Measurements from ENCODE around the gene BST1. TPM values are rescaled to one million over a fixed set of nuclear protein-coding genes. Genes with fewer than 3 reads are reported as not detected.

Gene BST1, protein sequence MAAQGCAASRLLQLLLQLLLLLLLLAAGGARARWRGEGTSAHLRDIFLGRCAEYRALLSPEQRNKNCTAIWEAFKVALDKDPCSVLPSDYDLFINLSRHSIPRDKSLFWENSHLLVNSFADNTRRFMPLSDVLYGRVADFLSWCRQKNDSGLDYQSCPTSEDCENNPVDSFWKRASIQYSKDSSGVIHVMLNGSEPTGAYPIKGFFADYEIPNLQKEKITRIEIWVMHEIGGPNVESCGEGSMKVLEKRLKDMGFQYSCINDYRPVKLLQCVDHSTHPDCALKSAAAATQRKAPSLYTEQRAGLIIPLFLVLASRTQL
- 10 to 100 TPM; 14.1 to 15.3 TPM for total RNA-seq

GRCh38 chr4:15702941-15703403 lies at the start of gene BST1:
BST1 (plus strand) TSS chr4:15703065; CDS start chr4:15703145, 80 bp downstream.

GRCh38 chr4:15655223-15656037 lies 47.4 kb upstream of the BST1 start, which contains the start of gene FBXL5:
FBXL5 (minus strand) TSS chr4:15655357; CDS start chr4:15655287, 70 bp downstream.

GRCh38 chr4:15681372-15682241 lies 21.3 kb upstream of the BST1 start, which contains the start of gene FAM200B:
FAM200B (plus strand) TSS chr4:15681827; CDS start chr4:15686978, 5,151 bp downstream.

GRCh38 chr4:15778289-15779241 lies 75.7 kb downstream of the BST1 start, which contains the start of gene CD38:
CD38 (plus strand) TSS chr4:15778328; CDS start chr4:15778415, 87 bp downstream.

Other genes with a start within 250 kb of the BST1 start
- gene CC2D2A, start 233.2 kb upstream of the BST1 start, total RNA-seq, result 10 to 100 TPM; 19.6 to 31.3 TPM
- 100 to 1,000 TPM; 103 to 105 TPM for gene FBXL5, start 47.7 kb upstream of the BST1 start, total RNA-seq
- 10 to 100 TPM; 23.1 to 31.3 TPM for gene FAM200B, start 21.2 kb upstream of the BST1 start, total RNA-seq
- 1 to 10 TPM in 1 of 2 donors, not detected in 1; 1.0 TPM for gene CD38, start 75.3 kb downstream of the BST1 start, total RNA-seq
- gene FGFBP1, start 235.7 kb downstream of the BST1 start, total RNA-seq, result not detected